Liver (tissue), 3 donors: Measurements from ENCODE around the gene ZC3H18.

Source experiments
- FOXA1 ChIP-seq: IDR thresholded peaks from 2 replicates; pipeline ENCODE4 v1.6.1; 2016; ENCODE audit warnings: antibody characterized with exemption
- GABPA ChIP-seq, 2 donors: IDR thresholded peaks in 1 of 2; conservative IDR thresholded peaks in 1 of 2; 2 replicates each; pipeline ENCODE4 v1.6.1; 2016; ENCODE audit warnings: antibody characterized with exemption in 2 of 2, mild to moderate bottlenecking in 1 of 2, moderate library complexity in 1 of 2
- JUND ChIP-seq, 2 donors: IDR thresholded peaks; 2 replicates each; pipeline ENCODE4 v1.6.1; 2016; ENCODE audit warnings: antibody characterized with exemption in 2 of 2
- REST ChIP-seq: IDR thresholded peaks from 2 replicates; pipeline ENCODE4 v1.6.1; 2016; ENCODE audit warnings: antibody characterized with exemption, mild to moderate bottlenecking
- TAF1 ChIP-seq: conservative IDR thresholded peaks from 2 replicates; pipeline ENCODE4 v1.6.1; 2016; ENCODE audit warnings: antibody characterized with exemption, mild to moderate bottlenecking
- TF ChIP-seq, protein P1 (sequence below): fragments of 150-350 bp; IDR thresholded peaks from 2 replicates; pipeline ENCODE4 v1.5.1; 2017; ENCODE audit warnings: improper control_type of control experiment, low read depth, low read length; ENCODE audit not compliant: missing input control
- donor health status: healthy.
- donor health status: healthy.

- TF ChIP-seq, protein P1, sequence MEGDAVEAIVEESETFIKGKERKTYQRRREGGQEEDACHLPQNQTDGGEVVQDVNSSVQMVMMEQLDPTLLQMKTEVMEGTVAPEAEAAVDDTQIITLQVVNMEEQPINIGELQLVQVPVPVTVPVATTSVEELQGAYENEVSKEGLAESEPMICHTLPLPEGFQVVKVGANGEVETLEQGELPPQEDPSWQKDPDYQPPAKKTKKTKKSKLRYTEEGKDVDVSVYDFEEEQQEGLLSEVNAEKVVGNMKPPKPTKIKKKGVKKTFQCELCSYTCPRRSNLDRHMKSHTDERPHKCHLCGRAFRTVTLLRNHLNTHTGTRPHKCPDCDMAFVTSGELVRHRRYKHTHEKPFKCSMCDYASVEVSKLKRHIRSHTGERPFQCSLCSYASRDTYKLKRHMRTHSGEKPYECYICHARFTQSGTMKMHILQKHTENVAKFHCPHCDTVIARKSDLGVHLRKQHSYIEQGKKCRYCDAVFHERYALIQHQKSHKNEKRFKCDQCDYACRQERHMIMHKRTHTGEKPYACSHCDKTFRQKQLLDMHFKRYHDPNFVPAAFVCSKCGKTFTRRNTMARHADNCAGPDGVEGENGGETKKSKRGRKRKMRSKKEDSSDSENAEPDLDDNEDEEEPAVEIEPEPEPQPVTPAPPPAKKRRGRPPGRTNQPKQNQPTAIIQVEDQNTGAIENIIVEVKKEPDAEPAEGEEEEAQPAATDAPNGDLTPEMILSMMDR: no peak
- TF ChIP-seq JUND (IDR thresholded peaks at IDR 0.05) (no peak), TAF1 (no peak), REST (no peak), GABPA (IDR thresholded peaks at IDR 0.05 in 1 of 2, conservative IDR thresholded peaks at IDR 0.05 in 1 of 2) (no peak), FOXA1 (no peak)
Measured at GRCh38 chr16:88525663-88525990, 44.6 kb upstream of the ZC3H18 start.
